ENCODE data around the gene RDH5. TPM values are rescaled to one million over a fixed set of nuclear protein-coding genes. Genes with fewer than 3 reads are reported as not detected.
A peak's percentile ranks its signal among the peaks of the same experiment; 100 is the strongest.

The RDH5 gene
- total RNA-seq, 1 experiment from 2014 or later, result 6.2 TPM

DNA sequence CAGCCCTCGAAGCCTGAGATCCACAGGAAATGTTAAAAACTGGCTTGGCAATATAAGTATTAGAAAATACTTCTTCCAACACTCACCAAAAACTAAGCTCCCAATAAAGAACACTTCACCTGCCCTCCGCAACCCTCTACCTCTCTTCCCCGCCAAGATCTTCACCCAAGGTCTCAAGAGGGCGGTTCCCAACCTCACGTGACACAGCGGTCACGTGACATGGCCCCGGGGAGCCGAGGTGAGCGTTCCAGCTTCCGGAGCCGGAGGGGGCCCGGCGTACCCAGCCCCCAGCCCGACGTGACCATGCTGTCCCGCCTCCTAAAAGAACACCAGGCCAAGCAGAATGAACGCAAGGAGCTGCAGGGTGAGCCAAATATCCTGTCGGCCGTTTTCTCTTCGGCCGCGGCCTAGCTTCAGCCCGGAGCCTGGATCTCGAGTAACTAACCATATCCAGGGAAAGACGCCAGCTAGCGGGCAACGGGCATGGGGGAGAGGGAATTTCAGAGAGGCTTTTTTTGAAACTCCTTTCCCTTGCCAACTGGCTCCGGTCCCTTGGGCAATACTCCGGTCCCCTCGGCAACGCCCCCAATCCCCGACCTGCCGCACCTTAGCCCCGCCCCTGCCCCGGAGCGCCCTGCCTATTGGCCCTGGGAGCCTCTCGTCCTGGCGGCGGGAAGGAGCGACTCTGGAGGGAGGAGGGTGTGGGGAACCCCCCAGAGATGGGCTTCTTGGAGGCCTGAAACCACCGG, 4.2 kb upstream of the RDH5 start, which contains the start of gene BLOC1S1 (continued):
- TF ChIP-seq, protein P1, sequence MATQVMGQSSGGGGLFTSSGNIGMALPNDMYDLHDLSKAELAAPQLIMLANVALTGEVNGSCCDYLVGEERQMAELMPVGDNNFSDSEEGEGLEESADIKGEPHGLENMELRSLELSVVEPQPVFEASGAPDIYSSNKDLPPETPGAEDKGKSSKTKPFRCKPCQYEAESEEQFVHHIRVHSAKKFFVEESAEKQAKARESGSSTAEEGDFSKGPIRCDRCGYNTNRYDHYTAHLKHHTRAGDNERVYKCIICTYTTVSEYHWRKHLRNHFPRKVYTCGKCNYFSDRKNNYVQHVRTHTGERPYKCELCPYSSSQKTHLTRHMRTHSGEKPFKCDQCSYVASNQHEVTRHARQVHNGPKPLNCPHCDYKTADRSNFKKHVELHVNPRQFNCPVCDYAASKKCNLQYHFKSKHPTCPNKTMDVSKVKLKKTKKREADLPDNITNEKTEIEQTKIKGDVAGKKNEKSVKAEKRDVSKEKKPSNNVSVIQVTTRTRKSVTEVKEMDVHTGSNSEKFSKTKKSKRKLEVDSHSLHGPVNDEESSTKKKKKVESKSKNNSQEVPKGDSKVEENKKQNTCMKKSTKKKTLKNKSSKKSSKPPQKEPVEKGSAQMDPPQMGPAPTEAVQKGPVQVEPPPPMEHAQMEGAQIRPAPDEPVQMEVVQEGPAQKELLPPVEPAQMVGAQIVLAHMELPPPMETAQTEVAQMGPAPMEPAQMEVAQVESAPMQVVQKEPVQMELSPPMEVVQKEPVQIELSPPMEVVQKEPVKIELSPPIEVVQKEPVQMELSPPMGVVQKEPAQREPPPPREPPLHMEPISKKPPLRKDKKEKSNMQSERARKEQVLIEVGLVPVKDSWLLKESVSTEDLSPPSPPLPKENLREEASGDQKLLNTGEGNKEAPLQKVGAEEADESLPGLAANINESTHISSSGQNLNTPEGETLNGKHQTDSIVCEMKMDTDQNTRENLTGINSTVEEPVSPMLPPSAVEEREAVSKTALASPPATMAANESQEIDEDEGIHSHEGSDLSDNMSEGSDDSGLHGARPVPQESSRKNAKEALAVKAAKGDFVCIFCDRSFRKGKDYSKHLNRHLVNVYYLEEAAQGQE (IDR thresholded peaks at IDR 0.05; ENCODE audit: low read depth), result no peak
- peak; percentile 49 for TF ChIP-seq POLR2A (IDR thresholded peaks at IDR 0.05; ENCODE audit: borderline replicate concordance, extremely low read depth, insufficient read depth, insufficient read length)
- TF ChIP-seq POLR2AphosphoS5 (IDR thresholded peaks at IDR 0.05; ENCODE audit: low read depth, low read length), result peak; percentile 66; the same call in 1 of the 2 replicates
- TF ChIP-seq EZH2phosphoT487 (IDR thresholded peaks at IDR 0.05; ENCODE audit: borderline replicate concordance), result no peak
- peak; percentile 69 for TF ChIP-seq SP1 (IDR thresholded peaks at IDR 0.05; ENCODE audit: low read depth)
- no peak for TF ChIP-seq SRF (IDR thresholded peaks at IDR 0.05; ENCODE audit: low read depth)
- peak; percentile 40; the same call in 1 of the 2 replicates for TF ChIP-seq CBX3 (IDR thresholded peaks at IDR 0.05; ENCODE audit: low read depth)
- no peak for TF ChIP-seq EZH2 (IDR thresholded peaks at IDR 0.05)
- no peak for TF ChIP-seq EGR1 (IDR thresholded peaks at IDR 0.05; ENCODE audit: low read depth)
- no peak; the same call in 1 of the 2 replicates for TF ChIP-seq CEBPB (IDR thresholded peaks at IDR 0.05; ENCODE audit: low read depth)
- TF ChIP-seq SIN3A (IDR thresholded peaks at IDR 0.05; ENCODE audit: low read depth), result peak; percentile 96
- TF ChIP-seq, protein P2, sequence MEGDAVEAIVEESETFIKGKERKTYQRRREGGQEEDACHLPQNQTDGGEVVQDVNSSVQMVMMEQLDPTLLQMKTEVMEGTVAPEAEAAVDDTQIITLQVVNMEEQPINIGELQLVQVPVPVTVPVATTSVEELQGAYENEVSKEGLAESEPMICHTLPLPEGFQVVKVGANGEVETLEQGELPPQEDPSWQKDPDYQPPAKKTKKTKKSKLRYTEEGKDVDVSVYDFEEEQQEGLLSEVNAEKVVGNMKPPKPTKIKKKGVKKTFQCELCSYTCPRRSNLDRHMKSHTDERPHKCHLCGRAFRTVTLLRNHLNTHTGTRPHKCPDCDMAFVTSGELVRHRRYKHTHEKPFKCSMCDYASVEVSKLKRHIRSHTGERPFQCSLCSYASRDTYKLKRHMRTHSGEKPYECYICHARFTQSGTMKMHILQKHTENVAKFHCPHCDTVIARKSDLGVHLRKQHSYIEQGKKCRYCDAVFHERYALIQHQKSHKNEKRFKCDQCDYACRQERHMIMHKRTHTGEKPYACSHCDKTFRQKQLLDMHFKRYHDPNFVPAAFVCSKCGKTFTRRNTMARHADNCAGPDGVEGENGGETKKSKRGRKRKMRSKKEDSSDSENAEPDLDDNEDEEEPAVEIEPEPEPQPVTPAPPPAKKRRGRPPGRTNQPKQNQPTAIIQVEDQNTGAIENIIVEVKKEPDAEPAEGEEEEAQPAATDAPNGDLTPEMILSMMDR (IDR thresholded peaks at IDR 0.05 in 2 of 3, conservative IDR thresholded peaks at IDR 0.05 in 1 of 3; ENCODE audit: borderline replicate concordance in 1 of 3, insufficient read depth in 1 of 3, low read depth in 2 of 3, low read length in 2 of 3), result no peak
- peak; percentile 97 for TF ChIP-seq ZFX (IDR thresholded peaks at IDR 0.05)
